A549 (cell line): ENCODE results near the gene PAN2. TPM values are rescaled to one million over a fixed set of nuclear protein-coding genes. Genes with fewer than 3 reads are reported as not detected.

ENCODE experiments used
- BCL3 ChIP-seq: fragments of >200 bp; sonication (Bioruptor Twin); formaldehyde crosslinking; IDR thresholded peaks from 3 replicates; pipeline ENCODE4 v1.6.1; 2016
- CBX2 ChIP-seq: fragments of 200-600 bp; sonication (generic); IDR thresholded peaks from 2 replicates; pipeline ENCODE4 v1.6.1; 2016; ENCODE audit warnings: low read depth, mild to moderate bottlenecking, borderline replicate concordance
- CHD4 ChIP-seq: fragments of 200-600 bp; sonication (generic); IDR thresholded peaks from 2 replicates; pipeline ENCODE4 v1.6.1; 2016; ENCODE audit warnings: antibody characterized with exemption, mild to moderate bottlenecking, borderline replicate concordance
- CTCF ChIP-seq: fragments of >200 bp; sonication (Bioruptor Twin); formaldehyde crosslinking; IDR thresholded peaks from 3 replicates; pipeline ENCODE4 v1.5.1; 2016
- E2F6 ChIP-seq: IDR thresholded peaks from 2 replicates; pipeline ENCODE4 v1.6.1; 2012; ENCODE audit warnings: low read depth, borderline replicate concordance
- EHF ChIP-seq: fragments of 250-450 bp; sonication (Bioruptor Pico); IDR thresholded peaks from 2 replicates; pipeline ENCODE4 v1.5.0; 2020; ENCODE audit warnings: mild to moderate bottlenecking
- ELK1 ChIP-seq: fragments of 150-350 bp; IDR thresholded peaks from 2 replicates; pipeline ENCODE4 v1.6.1; 2014; ENCODE audit warnings: low read depth, mild to moderate bottlenecking, low read length
- EP300 ChIP-seq, 2 experiments: fragments of >200 bp; sonication (Bioruptor Twin); formaldehyde crosslinking; IDR thresholded peaks; 2 replicates in 1 of 2; 3 replicates in 1 of 2; pipeline ENCODE4 v1.6.1; 2016 to 2017
- ESRRA ChIP-seq: fragments of 150-350 bp; IDR thresholded peaks from 2 replicates; pipeline ENCODE4 v1.6.1; 2014; ENCODE audit warnings: mild to moderate bottlenecking, low read length, borderline replicate concordance
- FOSB ChIP-seq: fragments of 250-450 bp; sonication (Bioruptor Pico); IDR thresholded peaks from 2 replicates; pipeline ENCODE4 v1.5.0; 2020; ENCODE audit warnings: mild to moderate bottlenecking, moderate library complexity
- FOSL2 ChIP-seq, 2 experiments: fragments of 450-650 bp in 1 of 2; fragments of >200 bp in 1 of 2; sonication (Bioruptor Twin) in 1 of 2; formaldehyde crosslinking; IDR thresholded peaks; 2 replicates each; pipeline versions ENCODE4 v1.5.0 to v1.6.1; 2016 to 2020; ENCODE audit warnings: mild to moderate bottlenecking in 1 of 2, moderate library complexity in 1 of 2
- HES2 ChIP-seq: fragments of >200 bp; sonication (Bioruptor Twin); formaldehyde crosslinking; IDR thresholded peaks from 2 replicates; pipeline ENCODE4 v1.6.1; 2016
- HMGXB4 ChIP-seq: fragments of 250-450 bp; sonication (Bioruptor Pico); IDR thresholded peaks from 2 replicates; pipeline ENCODE4 v1.5.0; 2021; ENCODE audit warnings: mild to moderate bottlenecking, moderate library complexity, borderline replicate concordance
- HOXA7 ChIP-seq: fragments of 250-450 bp; sonication (Bioruptor Pico); IDR thresholded peaks from 2 replicates; pipeline ENCODE4 v1.5.0; 2020; ENCODE audit warnings: mild to moderate bottlenecking, moderate library complexity
- HOXB5 ChIP-seq: fragments of 250-450 bp; sonication (Bioruptor Pico); IDR thresholded peaks from 2 replicates; pipeline ENCODE4 v1.5.0; 2020; ENCODE audit warnings: mild to moderate bottlenecking, moderate library complexity
- JUN ChIP-seq, 2 experiments: fragments of >200 bp; sonication (Bioruptor Twin); formaldehyde crosslinking; IDR thresholded peaks; 2 replicates in 1 of 2; 3 replicates in 1 of 2; pipeline ENCODE4 v1.6.1; 2016 to 2017
- KDM1A ChIP-seq: fragments of 200-600 bp; sonication (generic); IDR thresholded peaks from 2 replicates; pipeline ENCODE4 v1.6.1; 2016; ENCODE audit warnings: low read depth, mild to moderate bottlenecking
- KDM5A ChIP-seq: fragments of 200-600 bp; sonication (generic); IDR thresholded peaks from 2 replicates; pipeline ENCODE4 v1.6.1; 2016; ENCODE audit warnings: antibody characterized with exemption, mild to moderate bottlenecking
- MAX ChIP-seq: IDR thresholded peaks from 2 replicates; pipeline ENCODE4 v1.6.1; 2012
- NFE2L2 ChIP-seq: fragments of 150-350 bp; conservative IDR thresholded peaks from 2 replicates; pipeline ENCODE4 v1.6.1; 2014; ENCODE audit warnings: low read length
- NR3C1 ChIP-seq: fragments of >200 bp; sonication (Bioruptor Twin); formaldehyde crosslinking; IDR thresholded peaks from 3 replicates; pipeline ENCODE4 v1.6.1; 2017
- PBX3 ChIP-seq: IDR thresholded peaks from 2 replicates; pipeline ENCODE4 v1.6.1; 2012
- POLR2AphosphoS2 ChIP-seq: conservative IDR thresholded peaks from 2 replicates; pipeline ENCODE4 v1.6.1; 2012; ENCODE audit warnings: low read length, improper control_type of control experiment, inconsistent platforms
- RAD21 ChIP-seq, 2 experiments: fragments of >200 bp in 1 of 2; sonication (Bioruptor Twin) in 1 of 2; formaldehyde crosslinking in 1 of 2; IDR thresholded peaks in 1 of 2; conservative IDR thresholded peaks in 1 of 2; 2 replicates in 1 of 2; 3 replicates in 1 of 2; pipeline ENCODE4 v1.6.1; 2012 to 2018; ENCODE audit warnings: inconsistent platforms in 1 of 2
- RARB ChIP-seq: fragments of 250-450 bp; sonication (Bioruptor Pico); IDR thresholded peaks from 2 replicates; pipeline ENCODE4 v1.8.0; 2021; ENCODE audit warnings: mild to moderate bottlenecking, moderate library complexity
- RCOR1 ChIP-seq: fragments of 150-350 bp; IDR thresholded peaks from 2 replicates; pipeline ENCODE4 v1.6.1; 2014; ENCODE audit warnings: antibody characterized with exemption, low read length, low read depth
- RFX5 ChIP-seq: fragments of 450-650 bp; IDR thresholded peaks from 2 replicates; pipeline ENCODE4 v1.7.1; 2014; ENCODE audit warnings: antibody characterized with exemption, mild to moderate bottlenecking, moderate library complexity
- RNF2 ChIP-seq: fragments of 200-600 bp; sonication (generic); IDR thresholded peaks from 2 replicates; pipeline ENCODE4 v1.6.1; 2016; ENCODE audit warnings: low read depth, mild to moderate bottlenecking, antibody characterized with exemption, moderate library complexity, borderline replicate concordance
- SMC3 ChIP-seq: fragments of >200 bp; sonication (Bioruptor Twin); formaldehyde crosslinking; IDR thresholded peaks from 3 replicates; pipeline ENCODE4 v1.6.1; 2018; ENCODE audit warnings: inconsistent platforms
- SREBF2 ChIP-seq: fragments of 450-650 bp; IDR thresholded peaks from 2 replicates; pipeline ENCODE4 v1.6.1; 2014; ENCODE audit warnings: mild to moderate bottlenecking, moderate library complexity
- TFCP2L1 ChIP-seq: fragments of 250-450 bp; sonication (Bioruptor Pico); IDR thresholded peaks from 2 replicates; pipeline ENCODE4 v1.5.0; 2021; ENCODE audit warnings: mild to moderate bottlenecking
- TP53 ChIP-seq: fragments of 250-450 bp; sonication (Bioruptor Pico); IDR thresholded peaks from 2 replicates; pipeline ENCODE4 v1.5.0; 2021; ENCODE audit warnings: mild to moderate bottlenecking, moderate library complexity
- ZC3H11A ChIP-seq: fragments of 450-650 bp; IDR thresholded peaks from 2 replicates; pipeline ENCODE4 v1.6.1; 2014; ENCODE audit warnings: antibody characterized with exemption, mild to moderate bottlenecking
- ZFP36 ChIP-seq: fragments of 450-650 bp; IDR thresholded peaks from 2 replicates; pipeline ENCODE4 v1.6.1; 2014; ENCODE audit warnings: borderline replicate concordance; ENCODE audit not compliant: partially characterized antibody
- ZNF302 ChIP-seq: fragments of 250-450 bp; sonication (Bioruptor Pico); IDR thresholded peaks from 2 replicates; pipeline ENCODE4 v1.9.0; 2021; ENCODE audit warnings: inconsistent platforms, mild to moderate bottlenecking, moderate library complexity
- polyA plus RNA-seq, 4 experiments: library from polyadenylated mRNA; depleted of rRNA in 3 of 4; stranded (reverse); fragments of >200 nt; fragmentation: RNase III in 1 of 4; extraction: RNeasy Plus Mini Kit Qiagen cat#74134 plus additional on column Dnase treatment in 1 of 4; gene quantifications; 2 replicates in 3 of 4; 3 replicates in 1 of 4; pipeline ENCODE4 v1.2.3, GENCODE V29; 2011 to 2017

PAN2 gene
- polyA plus RNA-seq, 2 of the 4 experiments (the other 2 are of a cell fraction): 30.0 to 66.8 TPM

- no peak for TF ChIP-seq ZC3H11A
- TF ChIP-seq HMGXB4 (CRISPR knock-in tag): peak; percentile 44; the same call in 1 of the 2 replicates
- no peak for TF ChIP-seq HES2
- TF ChIP-seq BCL3: peak; percentile 93; the same call in 2 of the 3 replicates
- no peak for TF ChIP-seq RNF2
- TF ChIP-seq RFX5: peak; percentile 87
- TF ChIP-seq MAX: peak; percentile 84
- no peak for TF ChIP-seq TFCP2L1 (CRISPR knock-in tag)
- no peak for TF ChIP-seq KDM1A
- no peak for TF ChIP-seq RARB (CRISPR knock-in tag)
- no peak for TF ChIP-seq HOXA7 (CRISPR knock-in tag)
- no peak for TF ChIP-seq KDM5A
- TF ChIP-seq PBX3: no peak
- peak; percentile 68 for TF ChIP-seq E2F6
- no peak for TF ChIP-seq ELK1
- no peak for TF ChIP-seq ZNF302 (CRISPR knock-in tag)
- no peak for TF ChIP-seq CHD4
- TF ChIP-seq SMC3: peak; percentile 37; the same call in 2 of the 3 replicates
- TF ChIP-seq POLR2AphosphoS2: no peak
- no peak for TF ChIP-seq FOSB
- TF ChIP-seq NR3C1: no peak
- TF ChIP-seq NFE2L2: no peak
- TF ChIP-seq EHF (CRISPR knock-in tag): no peak
- peak; percentile 65 to 92; a peak in 3 of 5 replicates for TF ChIP-seq JUN (IDR thresholded peaks at IDR 0.05)
- TF ChIP-seq HOXB5 (CRISPR knock-in tag): peak; percentile 55; the same call in 1 of the 2 replicates
- TF ChIP-seq SREBF2: no peak
- TF ChIP-seq ZFP36: no peak
- no peak for TF ChIP-seq TP53 (CRISPR knock-in tag)
- TF ChIP-seq RCOR1: no peak
- TF ChIP-seq CBX2: no peak
- no peak for TF ChIP-seq EP300 (IDR thresholded peaks at IDR 0.05)
- no peak for TF ChIP-seq FOSL2 (IDR thresholded peaks at IDR 0.05)
- TF ChIP-seq FOSL2 (CRISPR knock-in tag; IDR thresholded peaks at IDR 0.05): no peak
- peak; percentile 36 to 42; a peak in 3 of 5 replicates for TF ChIP-seq RAD21 (conservative IDR thresholded peaks at IDR 0.05 in 1 of 2, IDR thresholded peaks at IDR 0.05 in 1 of 2)
- TF ChIP-seq ESRRA: no peak
- TF ChIP-seq CTCF: peak; percentile 51
These were observed 66.9 kb downstream of the PAN2 start, which contains the start of gene COQ10A (continued) for GRCh38 chr12:56266693-56267442.
